T-helper 2 cell treated with Interferon-gamma antibody and Interleukin-4, amounts not matched to agents 5 μg/mL and 100 μg/mL, for 36 hours (primary cell): Measurements from ENCODE around the gene TMEM221.

Experiments used
- DNase-seq: peaks from one replicate; pipeline ENCODE4 v3.0.0; 2021; ENCODE audit warnings: low spot score
- H3K27ac Mint-ChIP-seq: one replicate; pipeline ENCODE4 v1.8.0; 2021; ENCODE audit warnings: mild to moderate bottlenecking, mixed read lengths
- H3K27me3 Mint-ChIP-seq: one replicate; pipeline ENCODE4 v1.8.0; 2021; ENCODE audit warnings: low read depth, mixed read lengths
- H3K36me3 Mint-ChIP-seq: one replicate; pipeline ENCODE4 v1.8.0; 2021; ENCODE audit warnings: low read depth, mixed read lengths
- H3K4me1 Mint-ChIP-seq: one replicate; pipeline ENCODE4 v1.8.0; 2021; ENCODE audit warnings: low read depth, mixed read lengths
- H3K4me3 Mint-ChIP-seq: one replicate; pipeline ENCODE4 v1.8.0; 2022; ENCODE audit warnings: mild to moderate bottlenecking, moderate library complexity, mixed read lengths
- H3K9me3 Mint-ChIP-seq: one replicate; pipeline ENCODE4 v1.8.0; 2021; ENCODE audit warnings: mixed read lengths

TMEM221 gene

GRCh38 chr19:17394891-17395415 lies 53.5 kb downstream of the TMEM221 start:
- no peaks in the 10 kb centered on the region for H3K9me3 Mint-ChIP-seq
- DNase-seq: peak; percentile 48
- H3K27ac Mint-ChIP-seq: peak overlapping the region; percentile 65
- H3K27me3 Mint-ChIP-seq: peaks cover 5% of the 10 kb centered on the region
- peaks cover 10% of the 10 kb centered on the region for H3K36me3 Mint-ChIP-seq
- peak overlapping the region; percentile 29 for H3K4me3 Mint-ChIP-seq
- H3K4me1 Mint-ChIP-seq: peaks cover 17% of the 10 kb centered on the region

- peak within 1 kb of the TSS; percentile 65 for H3K27ac Mint-ChIP-seq
- H3K9me3 Mint-ChIP-seq: peaks cover 4% of the 10 kb centered on the region
- no peak for DNase-seq
- peak within 1 kb of the TSS; percentile 29 for H3K4me3 Mint-ChIP-seq
- peaks cover 17% of the 10 kb centered on the region for H3K4me1 Mint-ChIP-seq
- peaks cover 14% of the 10 kb centered on the region for H3K27me3 Mint-ChIP-seq
- peaks cover 9% of the 10 kb centered on the region for H3K36me3 Mint-ChIP-seq
Measured at GRCh38 chr19:17393914-17394313, 54.6 kb downstream of the TMEM221 start, which contains the start of gene CCDC194. Gene CCDC194, minus strand, starts transcription at chr19:17394196. Its CDS starts 38 bp downstream, at chr19:17394158.

- Mint-ChIP-seq H3K4me1 (peaks cover 17% of the 10 kb centered on the region), H3K36me3 (peaks cover 7% of the 10 kb centered on the region), H3K27ac (no peak overlapping the region), H3K4me3 (no peak overlapping the region), H3K27me3 (peaks cover 18% of the 10 kb centered on the region), H3K9me3 (peaks cover 4% of the 10 kb centered on the region)
- DNase-seq: no peak
Measured at GRCh38 chr19:17393002-17393401, 55.5 kb downstream of the TMEM221 start.

GRCh38 chr19:17391371-17392151 lies 56.9 kb downstream of the TMEM221 start:
- H3K9me3 Mint-ChIP-seq: peaks cover 4% of the 10 kb centered on the region
- peak overlapping the region; percentile 23 for H3K27ac Mint-ChIP-seq
- peaks cover 18% of the 10 kb centered on the region for H3K27me3 Mint-ChIP-seq
- DNase-seq: no peak
- peaks cover 17% of the 10 kb centered on the region for H3K4me1 Mint-ChIP-seq
- peaks cover 5% of the 10 kb centered on the region for H3K36me3 Mint-ChIP-seq
- peak overlapping the region; percentile 76 for H3K4me3 Mint-ChIP-seq

GRCh38 chr19:17390665-17391370 lies 57.6 kb downstream of the TMEM221 start:
- peaks cover 17% of the 10 kb centered on the region for H3K4me1 Mint-ChIP-seq
- peak; percentile 92 for DNase-seq
- H3K36me3 Mint-ChIP-seq: peaks cover 5% of the 10 kb centered on the region
- peak overlapping the region; percentile 26 for H3K27ac Mint-ChIP-seq
- peaks cover 18% of the 10 kb centered on the region for H3K27me3 Mint-ChIP-seq
- peak overlapping the region; percentile 93 for H3K4me3 Mint-ChIP-seq
- H3K9me3 Mint-ChIP-seq: peaks cover 4% of the 10 kb centered on the region

GRCh38 chr19:17389957-17390664 lies 58.4 kb downstream of the TMEM221 start:
- Mint-ChIP-seq H3K4me1 (peaks cover 13% of the 10 kb centered on the region), H3K27ac (no peak overlapping the region), H3K36me3 (peaks cover 2% of the 10 kb centered on the region), H3K27me3 (peaks cover 18% of the 10 kb centered on the region), H3K9me3 (peaks cover 4% of the 10 kb centered on the region), H3K4me3 (peak overlapping the region; percentile 93)
- no peak for DNase-seq

GRCh38 chr19:17389288-17389687 lies 59.2 kb downstream of the TMEM221 start:
- peaks cover 4% of the 10 kb centered on the region for H3K9me3 Mint-ChIP-seq
- no peak overlapping the region for H3K27ac Mint-ChIP-seq
- H3K4me1 Mint-ChIP-seq: peaks cover 9% of the 10 kb centered on the region
- no peak overlapping the region for H3K4me3 Mint-ChIP-seq
- peaks cover 18% of the 10 kb centered on the region for H3K27me3 Mint-ChIP-seq
- no peak for DNase-seq
- no peaks in the 10 kb centered on the region for H3K36me3 Mint-ChIP-seq

GRCh38 chr19:17385878-17386611 lies 62.4 kb downstream of the TMEM221 start:
- H3K4me1 Mint-ChIP-seq: peaks cover 9% of the 10 kb centered on the region
- peak; percentile 50 for DNase-seq
- H3K9me3 Mint-ChIP-seq: peaks cover 4% of the 10 kb centered on the region
- no peak overlapping the region for H3K27ac Mint-ChIP-seq
- no peak overlapping the region for H3K4me3 Mint-ChIP-seq
- H3K27me3 Mint-ChIP-seq: peaks cover 18% of the 10 kb centered on the region
- no peaks in the 10 kb centered on the region for H3K36me3 Mint-ChIP-seq
